GM23338 (cell line): ENCODE results near the gene LRMDA. TPM values are rescaled to one million over a fixed set of nuclear protein-coding genes. Genes with fewer than 3 reads are reported as not detected.

Experiments
- ATAC-seq: fragments of 200-7000 bp; cut with Tn5 transposase; 3 replicates; pipeline ENCODE4 v1.9.1; 2020
- DNase-seq: peaks from one replicate; pipeline ENCODE4 v3.0.0-alpha.2; 2015; ENCODE audit warnings: low spot score
- H2AFZ ChIP-seq: fragments of 200-600 bp; sonication (generic); 2 replicates; pipeline ENCODE4 v1.8.0; 2016; ENCODE audit warnings: antibody characterized with exemption, mild to moderate bottlenecking, moderate library complexity
- H3F3A ChIP-seq: fragments of 200-600 bp; sonication (generic); replicated peaks from 2 replicates; pipeline ENCODE4 v1.8.0; 2017; ENCODE audit warnings: antibody characterized with exemption, mixed run types, low read depth
- H3K27ac ChIP-seq: fragments of 200-600 bp; sonication (generic); 2 replicates; pipeline ENCODE4 v1.6.1; 2016; ENCODE audit warnings: low read depth
- H3K27me3 ChIP-seq: fragments of 200-600 bp; sonication (generic); 2 replicates; pipeline ENCODE4 v1.8.0; 2016; ENCODE audit warnings: mild to moderate bottlenecking, mixed run types, moderate library complexity; ENCODE audit not compliant: insufficient read depth
- H3K36me3 ChIP-seq: fragments of 200-600 bp; sonication (generic); 2 replicates; pipeline ENCODE4 v1.8.0; 2016; ENCODE audit warnings: mild to moderate bottlenecking; ENCODE audit not compliant: insufficient read depth
- H3K4me1 ChIP-seq: fragments of 200-600 bp; sonication (generic); 2 replicates; pipeline ENCODE4 v1.8.0; 2016; ENCODE audit warnings: mild to moderate bottlenecking, moderate library complexity; ENCODE audit not compliant: insufficient read depth
- H3K4me2 ChIP-seq: fragments of 200-600 bp; sonication (generic); 2 replicates; pipeline ENCODE4 v1.7.1; 2017; ENCODE audit warnings: mixed run types
- H3K4me3 ChIP-seq: fragments of 200-600 bp; sonication (generic); 2 replicates; pipeline ENCODE4 v1.6.1; 2016; ENCODE audit warnings: mixed run types
- H3K79me2 ChIP-seq: fragments of 200-600 bp; sonication (generic); replicated peaks from 2 replicates; pipeline ENCODE4 v1.8.0; 2017; ENCODE audit warnings: mild to moderate bottlenecking; ENCODE audit not compliant: insufficient read depth
- H3K9me2 ChIP-seq: fragments of 200-600 bp; sonication (generic); 2 replicates; pipeline ENCODE4 v1.8.0; 2017; ENCODE audit not compliant: insufficient read depth
- H4K20me1 ChIP-seq: fragments of 200-600 bp; sonication (generic); replicated peaks from 2 replicates; pipeline ENCODE4 v1.8.0; 2017; ENCODE audit warnings: mild to moderate bottlenecking; ENCODE audit not compliant: insufficient read depth
- H3K27ac Mint-ChIP-seq: 2 replicates; pipeline ENCODE4 v1.8.0; 2020; ENCODE audit warnings: inconsistent platforms, mild to moderate bottlenecking, moderate library complexity, mixed read lengths
- H3K27me3 Mint-ChIP-seq: 3 replicates; pipeline ENCODE4 v1.8.0; 2022; ENCODE audit warnings: low read depth, mild to moderate bottlenecking, moderate library complexity, mixed read lengths, inconsistent platforms; ENCODE audit not compliant: insufficient read depth, poor library complexity
- H3K36me3 Mint-ChIP-seq: 3 replicates; pipeline ENCODE4 v1.8.0; 2021; ENCODE audit warnings: low read depth, mild to moderate bottlenecking, inconsistent platforms, moderate library complexity, mixed read lengths
- H3K4me1 Mint-ChIP-seq: 3 replicates; pipeline ENCODE4 v1.8.0; 2020; ENCODE audit warnings: mild to moderate bottlenecking, inconsistent platforms, mixed read lengths
- H3K4me3 Mint-ChIP-seq: 3 replicates; pipeline ENCODE4 v1.8.0; 2021; ENCODE audit warnings: moderate library complexity, mild to moderate bottlenecking, inconsistent platforms, mixed read lengths
- H3K9me3 Mint-ChIP-seq: 3 replicates; pipeline ENCODE4 v1.8.0; 2020; ENCODE audit warnings: moderate library complexity, mild to moderate bottlenecking, inconsistent platforms, mixed read lengths
- CREB1 ChIP-seq: fragments of 250-450 bp; sonication (Bioruptor Pico); IDR thresholded peaks from 2 replicates; pipeline ENCODE4 v1.5.0; 2020; ENCODE audit warnings: low read depth, mild to moderate bottlenecking, moderate library complexity
- REST ChIP-seq: IDR thresholded peaks from one replicate; pipeline ENCODE4 v1.6.1; 2018; ENCODE audit warnings: antibody characterized with exemption; ENCODE audit not compliant: unreplicated experiment
- ZNF462 ChIP-seq: fragments of 250-450 bp; sonication (Bioruptor Pico); IDR thresholded peaks from 2 replicates; pipeline ENCODE4 v1.5.0; 2020; ENCODE audit warnings: mild to moderate bottlenecking, moderate library complexity
- polyA plus RNA-seq: library from polyadenylated mRNA; unstranded; fragments of >200 nt; fragmentation: Nextera tagmentation; extraction: Ambion mirVana; gene quantifications from 2 replicates; pipeline ENCODE4 v1.2.1, GENCODE V29; 2016
- total RNA-seq: library from RNA; depleted of rRNA; stranded (reverse); fragments of >200 nt; shearing (Covaris generic); gene quantifications from 2 replicates; pipeline ENCODE4 v1.2.3, GENCODE V29; 2014

Gene LRMDA
- total and polyA plus RNA-seq, 2 experiments from 2014 or later, result 0.90 to 1.8 TPM

DNA sequence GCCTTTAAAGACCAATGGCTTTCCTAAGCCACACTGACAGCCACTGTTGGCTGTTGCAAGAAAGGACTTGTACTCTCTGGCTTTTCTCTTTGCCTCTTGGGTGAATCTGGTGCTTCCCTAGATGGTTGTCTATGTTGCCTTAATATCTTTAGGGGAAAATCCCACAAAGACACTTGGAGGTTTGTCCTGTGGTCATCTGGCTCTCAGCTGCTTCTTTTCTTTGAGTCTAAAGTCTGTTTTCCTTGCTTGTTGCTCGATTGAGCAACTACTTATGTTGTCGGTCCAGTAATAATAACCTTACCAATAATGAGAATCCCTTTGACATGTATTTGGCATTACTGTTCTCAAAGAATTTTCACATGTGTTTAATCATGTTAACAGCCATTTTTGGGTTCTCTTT lies 537.6 kb downstream of the LRMDA start (continued):
- TF ChIP-seq ZNF462 (CRISPR knock-in tag), result no peak

- H3K27me3 Mint-ChIP-seq, result peaks cover 2% of the 10 kb centered on the region
- Histone ChIP-seq H3K4me3 (no peak overlapping the region), H3K27me3 (no peaks in the 10 kb centered on the region), H3K79me2 (no peaks in the 10 kb centered on the region), H3F3A (no peaks in the 10 kb centered on the region), H3K9me2 (peaks cover 11% of the 10 kb centered on the region), H2AFZ (no peak overlapping the region), H3K4me2 (no peak overlapping the region), H3K36me3 (no peaks in the 10 kb centered on the region), H3K27ac (no peak overlapping the region), H3K4me1 (peaks cover 10% of the 10 kb centered on the region), H4K20me1 (no peaks in the 10 kb centered on the region)
- DNase-seq (no peak), ATAC-seq (no peak)
- no peak overlapping the region for H3K4me3 Mint-ChIP-seq
- no peaks in the 10 kb centered on the region for H3K9me3 Mint-ChIP-seq
- peaks cover 16% of the 10 kb centered on the region for H3K4me1 Mint-ChIP-seq
- no peak overlapping the region for H3K27ac Mint-ChIP-seq
- no peaks in the 10 kb centered on the region for H3K36me3 Mint-ChIP-seq
- TF ChIP-seq CREB1 (CRISPR knock-in tag), result no peak
- TF ChIP-seq REST, result no peak
- no peak for TF ChIP-seq ZNF462 (CRISPR knock-in tag)
Observed at GRCh38 chr10:75971402-75972211, 540.2 kb downstream of the LRMDA start.
